ENCODE results near the gene ASCL5.

GRCh38 chr1:201069636-201070035 lies 57.3 kb downstream of the ASCL5 start:
- no peak for TF ChIP-seq POLR2A (IDR thresholded peaks at IDR 0.05; ENCODE audit: insufficient read depth in 1 of 2, low read depth in 2 of 2, low read length in 2 of 2)
- no peak for TF ChIP-seq SP1 (IDR thresholded peaks at IDR 0.05)
- no peak for TF ChIP-seq SP1 (CRISPR knock-in tag; IDR thresholded peaks at IDR 0.05)
- TF ChIP-seq EZH2 (conservative IDR thresholded peaks at IDR 0.05; ENCODE audit: low read depth, low read length) = no peak
- no peak for TF ChIP-seq RFX1 (IDR thresholded peaks at IDR 0.05)
